Caki2 (cell line): ENCODE results near the gene SCLY. TPM values are rescaled to one million over a fixed set of nuclear protein-coding genes. Genes with fewer than 3 reads are reported as not detected.
"Not testable (repeated sequence)": the region's sequence is repeated elsewhere in the genome, so short reads cannot be mapped to it uniquely, and the experiment has no call there.

ENCODE experiments used
- DNase-seq: peaks from one replicate; pipeline ENCODE4 v3.0.0-alpha.2; 2015; ENCODE audit warnings: low read depth
- in situ Hi-C: cut with HindIII; loops from 2 replicates; pipeline ENCODE4 v1.10.0; 2016; ENCODE audit warnings: low sequenced_read_pairs, low pct_unique_long_range_greater_than_20kb, mixed read lengths
- total RNA-seq: library from RNA; depleted of rRNA; stranded (reverse); fragments of >200 nt; shearing (Covaris generic); gene quantifications from 2 replicates; pipeline ENCODE4 v1.2.3, GENCODE V29; 2014; ENCODE audit warnings: low replicate concordance

Gene SCLY
- total RNA-seq, 1 experiment from 2014 or later, result 16.7 TPM

DNA sequence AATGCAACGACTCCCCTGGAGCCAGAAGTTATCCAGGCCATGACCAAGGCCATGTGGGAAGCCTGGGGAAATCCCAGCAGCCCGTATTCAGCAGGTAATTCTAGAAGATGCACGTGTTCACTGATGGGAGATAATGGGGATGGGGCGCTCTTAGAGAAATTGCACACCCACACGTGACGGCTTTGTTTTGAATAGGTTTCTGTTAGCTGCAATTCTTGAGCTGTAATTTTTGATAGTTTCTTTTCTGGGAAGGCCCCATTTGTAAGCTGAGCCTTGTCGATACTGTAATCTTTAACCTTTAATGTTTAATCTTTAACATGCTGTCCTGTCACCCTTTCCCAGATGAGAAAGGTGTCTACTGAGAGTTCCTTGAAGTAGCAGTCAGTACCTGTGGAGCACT is 3.6 kb downstream of the SCLY start:
- in situ Hi-C loops, result no loop called here
- DNase-seq, result peak; percentile 13

DNA sequence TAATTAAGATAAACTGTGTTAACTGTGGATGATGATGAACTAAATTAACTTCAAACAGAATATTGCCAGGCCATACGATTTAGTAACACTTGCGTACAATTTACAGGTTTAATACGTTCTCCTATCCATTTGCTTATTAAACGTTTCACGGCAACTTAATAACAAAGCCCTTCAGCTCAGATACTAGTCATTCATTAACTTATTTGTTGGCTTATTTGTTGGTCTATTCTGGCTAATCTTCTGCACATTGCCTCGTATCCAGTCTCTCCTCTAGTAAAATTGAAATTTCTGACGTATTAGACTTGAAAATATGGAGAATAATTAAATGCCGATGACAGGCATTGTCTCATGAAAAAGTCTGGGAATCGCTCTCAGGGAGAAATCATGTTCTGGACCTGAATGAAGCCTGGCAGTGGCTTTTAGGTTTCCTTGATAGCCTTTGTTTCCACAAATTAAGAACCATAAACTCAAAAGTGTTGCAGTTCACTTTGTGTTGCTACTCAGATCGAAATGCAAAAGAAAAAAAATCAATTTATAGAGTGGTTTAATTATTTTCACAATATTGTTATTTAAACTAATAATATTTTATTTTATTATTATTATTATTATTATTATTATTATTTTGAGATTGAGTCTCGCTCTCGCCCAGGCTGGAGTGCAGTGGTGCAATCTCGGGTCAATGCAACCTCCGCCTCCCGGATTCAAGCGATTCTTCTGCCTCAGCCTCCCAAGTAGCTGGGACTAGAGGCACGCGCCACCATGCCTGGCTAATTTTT is 4.5 kb downstream of the SCLY start:
- DNase-seq, result no peak
- in situ Hi-C loops, result no loop called here

GRCh38 chr2:238066218-238066617 is 5.4 kb downstream of the SCLY start:
- in situ Hi-C loops, result no loop called here
- no peak for DNase-seq

GRCh38 chr2:238066718-238067117 is 5.9 kb downstream of the SCLY start:
- in situ Hi-C loops, DNase-seq: not testable (repeated sequence)

- in situ Hi-C loops, result no loop called here
- DNase-seq, result no peak
These were observed 7.1 kb downstream of the SCLY start for GRCh38 chr2:238067939-238068338.

GRCh38 chr2:238069021-238069709 is 8.4 kb downstream of the SCLY start:
- in situ Hi-C loops, result no loop called here
- no peak for DNase-seq

GRCh38 chr2:238069877-238070276 is 9.1 kb downstream of the SCLY start:
- no peak for DNase-seq
- in situ Hi-C loops, result no loop called here

DNA sequence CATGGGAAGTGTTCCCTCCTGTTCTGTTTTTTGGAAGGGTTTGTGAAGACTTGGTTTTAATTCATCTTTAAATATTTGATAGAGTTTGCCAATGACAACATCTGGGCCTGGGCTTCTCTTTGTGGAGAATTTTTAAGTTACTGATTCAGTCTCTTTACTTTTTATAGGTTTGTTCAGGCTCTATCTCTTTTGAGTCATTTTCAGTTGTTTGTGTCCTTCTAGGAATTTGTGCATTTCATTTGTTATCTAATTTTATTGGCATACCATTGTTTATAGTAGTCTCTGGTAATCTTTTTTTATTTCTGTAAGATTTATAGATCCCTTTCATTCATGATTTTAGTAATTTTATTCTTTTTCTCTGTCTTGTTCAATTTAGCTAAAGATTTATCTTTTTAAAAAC is 14.6 kb downstream of the SCLY start:
- in situ Hi-C loops, result no loop called here
- DNase-seq, result no peak

DNA sequence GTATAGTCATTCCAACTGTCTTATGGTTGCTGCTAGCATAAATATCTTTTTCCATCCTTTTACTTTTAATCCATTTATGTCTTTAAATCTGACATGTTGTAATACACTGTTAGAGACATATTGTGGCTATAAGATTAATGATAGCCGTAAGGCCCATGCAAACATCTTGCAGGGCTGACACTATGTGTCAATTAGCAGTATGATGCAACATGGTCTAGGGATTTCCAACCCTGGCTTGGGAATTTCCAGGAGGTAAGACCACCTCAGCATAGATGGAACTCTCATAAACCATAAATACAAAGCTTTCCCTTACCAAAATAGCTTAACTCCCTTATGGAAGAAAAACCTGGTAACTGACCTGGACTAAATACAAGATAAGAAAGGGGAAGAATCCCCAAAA is 16.5 kb downstream of the SCLY start:
- DNase-seq, result no peak
- in situ Hi-C loops, result no loop called here

DNA sequence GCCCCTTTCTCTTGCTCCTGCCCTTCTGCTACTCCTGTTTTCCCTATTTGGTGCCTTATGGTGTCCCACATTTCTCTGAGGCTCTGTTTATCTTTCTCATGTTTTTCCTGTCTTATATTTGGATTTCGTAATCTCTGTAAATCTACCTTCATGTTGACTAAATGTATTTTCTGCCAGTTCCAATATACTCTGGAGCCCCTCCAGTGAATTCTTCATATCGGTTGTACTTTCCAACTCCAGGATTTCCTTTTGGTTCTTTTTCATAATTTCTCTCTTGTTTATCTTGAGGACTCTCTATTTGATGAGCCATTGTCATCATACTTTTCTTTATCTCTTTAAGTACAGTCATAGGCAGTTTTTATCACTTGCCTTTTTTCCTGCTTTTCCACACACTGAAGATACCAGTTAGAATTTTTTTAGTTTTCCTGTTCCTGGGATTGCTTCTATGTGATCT is 19.1 kb downstream of the SCLY start:
- DNase-seq, result no peak
- in situ Hi-C loops, result no loop called here

DNA sequence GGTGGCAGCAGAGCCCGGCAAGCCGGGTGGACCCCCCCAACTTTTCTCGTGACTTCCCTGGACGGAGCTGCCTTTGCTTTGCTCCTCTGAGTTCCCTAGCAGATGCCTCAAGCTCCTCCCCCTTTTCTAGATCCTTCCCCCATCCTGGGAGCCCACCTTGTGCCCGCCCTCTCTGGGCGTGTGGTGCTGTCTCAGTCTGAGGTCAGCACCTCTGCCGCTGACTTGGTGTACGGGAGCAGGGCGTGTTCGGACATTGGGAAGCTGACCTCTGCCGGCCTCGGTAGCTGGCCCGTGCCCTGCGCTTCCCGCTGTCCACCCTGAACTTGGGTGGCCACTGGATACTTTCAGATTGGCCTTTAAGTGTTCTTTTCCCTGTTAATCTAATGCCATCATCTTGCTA is 19.7 kb downstream of the SCLY start:
- in situ Hi-C loops, result no loop called here
- no peak for DNase-seq

- no peak for DNase-seq
- in situ Hi-C loops, result no loop called here
These were observed 20.3 kb downstream of the SCLY start for GRCh38 chr2:238081150-238081549.

DNA sequence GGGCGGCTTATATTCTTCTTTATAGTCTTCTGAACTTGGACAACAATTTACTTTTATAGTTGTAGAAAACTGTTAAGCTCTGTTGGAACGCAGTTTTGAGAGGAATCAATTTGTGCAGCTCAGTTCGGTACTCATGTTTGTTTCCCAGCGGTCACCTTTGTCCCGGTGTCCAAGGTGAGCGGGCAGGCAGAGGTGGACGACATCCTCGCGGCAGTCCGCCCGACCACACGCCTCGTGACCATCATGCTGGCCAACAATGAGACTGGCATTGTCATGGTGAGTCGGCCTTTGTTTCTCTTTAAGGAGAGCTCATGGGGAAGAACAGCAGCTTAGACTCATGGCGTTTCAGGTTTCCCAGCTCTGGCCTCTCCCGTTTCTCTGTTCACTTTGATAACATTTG is 20.8 kb downstream of the SCLY start:
- in situ Hi-C loops, result no loop called here
- no peak for DNase-seq

- in situ Hi-C loops, result no loop called here
These were observed 21.4 kb downstream of the SCLY start for GRCh38 chr2:238082151-238082550.

GRCh38 chr2:238082827-238083226 is 22.0 kb downstream of the SCLY start:
- in situ Hi-C loops, result no loop called here
- DNase-seq, result no peak

More at GRCh38 chr2:238082151-238082550, 21.4 kb downstream of the SCLY start:
- DNase-seq, result no peak

GRCh38 chr2:238083919-238084318 is 23.1 kb downstream of the SCLY start:
- in situ Hi-C loops, result no loop called here
- no peak for DNase-seq

- no peak for DNase-seq
- in situ Hi-C loops, result no loop called here
These were observed 24.0 kb downstream of the SCLY start for GRCh38 chr2:238084761-238085160.

DNA sequence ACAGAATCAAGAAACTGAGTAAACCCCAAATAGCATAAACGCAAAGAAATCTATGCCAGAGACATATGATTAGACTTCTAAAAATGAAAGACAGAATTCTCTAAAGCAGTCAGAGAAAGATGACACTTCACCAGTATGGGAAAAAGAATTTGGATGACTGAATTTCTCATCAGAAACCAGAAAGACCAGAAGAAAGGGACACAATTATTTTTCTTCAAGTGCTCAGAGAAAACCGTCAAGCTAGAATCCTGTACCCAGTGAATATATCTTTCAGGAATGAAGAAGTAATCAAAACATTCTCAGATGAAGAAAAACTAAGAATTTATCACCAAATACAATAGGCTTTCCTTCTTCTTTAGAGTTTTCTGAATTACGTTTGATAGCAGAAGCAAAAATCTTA is 25.1 kb downstream of the SCLY start:
- in situ Hi-C loops, result no loop called here
- DNase-seq, result no peak

DNA sequence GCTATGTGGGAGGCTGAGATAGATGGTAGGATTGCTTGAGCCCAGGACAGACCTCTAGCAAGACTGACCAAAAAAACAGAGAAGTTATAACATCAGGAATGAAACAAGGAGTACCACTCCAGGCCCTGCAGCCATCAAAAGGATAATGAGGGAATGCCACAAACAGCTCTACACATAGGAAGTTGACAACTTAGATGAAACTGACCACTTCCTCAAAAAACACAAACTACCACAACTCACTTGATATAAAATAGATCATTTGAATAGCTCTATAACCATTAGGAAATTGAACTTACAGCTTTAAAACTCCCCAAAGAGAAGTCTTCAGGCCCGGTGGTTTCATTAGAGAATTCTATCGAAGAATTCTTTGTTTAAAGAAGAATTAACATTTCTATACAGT is 26.4 kb downstream of the SCLY start:
- in situ Hi-C loops, result no loop called here
- DNase-seq, result no peak

GRCh38 chr2:238090887-238091286 is 30.1 kb downstream of the SCLY start:
- DNase-seq, result no peak
- in situ Hi-C loops, result no loop called here
